Endothelial cell of umbilical vein (primary cell): Measurements from ENCODE around the gene MIER2. TPM values are rescaled to one million over a fixed set of nuclear protein-coding genes. Genes with fewer than 3 reads are reported as not detected.

Experiments
- BruUV-seq: library from RNA; stranded (reverse); fragments of 400-500 nt; replicated peaks from 2 replicates; lab custom pipeline; 2021; lab: Mats Ljungman, UMichigan
- CTCF ChIA-PET: fragments of 300-600, 350-600 bp; sonication (Branson Sonifier 250); formaldehyde crosslinking; loops from one replicate; lab custom pipeline; 2021; ENCODE audit warnings: antibody characterized with exemption, inconsistent platforms; lab: Charles Lee
- POLR2A ChIA-PET: fragments of 300-600, 350-600 bp; sonication (Branson Sonifier 250); formaldehyde crosslinking; loops from one replicate; lab custom pipeline; 2021; ENCODE audit warnings: antibody characterized with exemption, inconsistent platforms; lab: Charles Lee
- DNase-seq: peaks from one replicate; pipeline ENCODE4 v3.0.0-alpha.2; 2011; ENCODE audit warnings: low read depth, low spot score
- FAIRE-seq: peaks from 2 replicates; lab custom pipeline; 2011; peaks lifted over from hg19 to GRCh38; lab: Jason Lieb, UNC
- H2AFZ ChIP-seq: 2 replicates; pipeline ENCODE4 v1.6.0; 2012; ENCODE audit warnings: low read depth, low read length, control low read depth, inconsistent platforms
- H3K27ac ChIP-seq: 2 replicates; pipeline ENCODE4 v1.5.1; 2011; ENCODE audit warnings: low read depth, mild to moderate bottlenecking, control low read depth, low read length, moderate library complexity; ENCODE audit not compliant: insufficient read depth
- H3K27me3 ChIP-seq, 2 experiments: 2 replicates each; pipeline versions ENCODE4 v1.6.0 to v1.6.1; 2011; ENCODE audit warnings: low read length in 2 of 2, mixed read lengths in 1 of 2; ENCODE audit not compliant: control insufficient read depth in 2 of 2, insufficient read depth in 2 of 2
- H3K36me3 ChIP-seq, 2 experiments: 2 replicates in 1 of 2; 3 replicates in 1 of 2; pipeline ENCODE4 v1.5.1; 2011; ENCODE audit warnings: low read length in 2 of 2, mild to moderate bottlenecking in 1 of 2, moderate library complexity in 1 of 2; ENCODE audit not compliant: control insufficient read depth in 2 of 2, insufficient read depth in 2 of 2; ENCODE audit errors: extremely low read depth in 1 of 2
- H3K4me1 ChIP-seq: 3 replicates; pipeline ENCODE4 v1.5.1; 2011; ENCODE audit warnings: mild to moderate bottlenecking, low read length; ENCODE audit not compliant: control insufficient read depth, insufficient read depth; ENCODE audit errors: extremely low read depth
- H3K4me2 ChIP-seq: 2 replicates; pipeline ENCODE4 v1.6.1; 2011; ENCODE audit warnings: low read length, control low read depth, mixed read lengths; ENCODE audit not compliant: insufficient read depth
- H3K4me3 ChIP-seq, 3 experiments: fragments of 200-600 bp in 1 of 3; sonication (generic), shearing (Covaris generic) in 1 of 3; replicated peaks in 1 of 3; 2 replicates each; pipeline ENCODE4 v1.5.1; 2011 to 2016; ENCODE audit warnings: control low read depth in 3 of 3, low read length in 3 of 3, mild to moderate bottlenecking in 2 of 3, inconsistent platforms in 1 of 3, low read depth in 1 of 3, moderate library complexity in 1 of 3; ENCODE audit not compliant: insufficient read depth in 1 of 3
- H3K79me2 ChIP-seq: 2 replicates; pipeline ENCODE4 v1.6.0; 2012; ENCODE audit warnings: low read length, inconsistent platforms; ENCODE audit not compliant: control insufficient read depth, insufficient read depth
- H3K9ac ChIP-seq: replicated peaks from 2 replicates; pipeline ENCODE3; 2011; ENCODE audit warnings: low read length, control low read depth; ENCODE audit not compliant: insufficient read depth; ENCODE audit errors: extremely low read depth
- H3K9me1 ChIP-seq: replicated peaks from 3 replicates; pipeline ENCODE4 v1.6.0; 2011; ENCODE audit warnings: mild to moderate bottlenecking, low read length; ENCODE audit not compliant: control insufficient read depth, insufficient read depth; ENCODE audit errors: extremely low read depth
- H3K9me3 ChIP-seq: replicated peaks from 2 replicates; pipeline ENCODE4 v1.5.1; 2012; ENCODE audit warnings: low read length, inconsistent platforms; ENCODE audit not compliant: control insufficient read depth, insufficient read depth
- H4K20me1 ChIP-seq: replicated peaks from 2 replicates; pipeline ENCODE3; 2011; ENCODE audit warnings: mild to moderate bottlenecking, low read length; ENCODE audit not compliant: control insufficient read depth, insufficient read depth; ENCODE audit errors: extremely low read depth
- CTCF ChIP-seq, 2 donors: IDR thresholded peaks; 1 replicate in 1 of 2; 2 replicates in 1 of 2; pipeline ENCODE4 v1.5.1; 2011; ENCODE audit warnings: low read length in 2 of 2, mild to moderate bottlenecking in 2 of 2, moderate library complexity in 2 of 2, control low read depth in 1 of 2, inconsistent platforms in 1 of 2, low read depth in 1 of 2; ENCODE audit not compliant: insufficient read depth in 1 of 2; ENCODE audit errors: extremely low read depth in 1 of 2
- EZH2 ChIP-seq: IDR thresholded peaks from 2 replicates; pipeline ENCODE4 v1.6.1; 2012; ENCODE audit warnings: borderline replicate concordance, low read depth, mild to moderate bottlenecking, moderate library complexity, low read length, inconsistent platforms; ENCODE audit not compliant: severe bottlenecking
- FOS ChIP-seq: IDR thresholded peaks from 2 replicates; pipeline ENCODE4 v1.6.1; 2011; ENCODE audit warnings: mild to moderate bottlenecking, low read length, moderate library complexity, borderline replicate concordance; ENCODE audit not compliant: insufficient read depth
- GATA2 ChIP-seq: IDR thresholded peaks from 2 replicates; pipeline ENCODE4 v1.7.0; 2011; ENCODE audit warnings: low read depth, mild to moderate bottlenecking, moderate library complexity, mixed read lengths, low read length; ENCODE audit not compliant: insufficient read length, insufficient read depth
- JUN ChIP-seq: IDR thresholded peaks from 2 replicates; pipeline ENCODE4 v1.6.1; 2011; ENCODE audit warnings: borderline replicate concordance, low read depth; ENCODE audit not compliant: insufficient read length, insufficient read depth
- MYC ChIP-seq: IDR thresholded peaks from one replicate; pipeline ENCODE4 v1.6.1; 2011; ENCODE audit warnings: mild to moderate bottlenecking, low read depth, low read length
- POLR2A ChIP-seq: IDR thresholded peaks from 2 replicates; pipeline ENCODE4 v1.6.1; 2012; ENCODE audit warnings: low read depth, mild to moderate bottlenecking, control low read depth, low read length
- POLR2AphosphoS5 ChIP-seq: IDR thresholded peaks from 2 replicates; pipeline ENCODE4 v1.6.1; 2012; ENCODE audit warnings: low read depth, mild to moderate bottlenecking, control low read depth, low read length, moderate library complexity; ENCODE audit not compliant: insufficient read depth
- dilution Hi-C: fragments of 300-500 bp; cut with MboI; formaldehyde crosslinking; loops from one replicate; pipeline ENCODE4 v1.15.0; 2019; ENCODE audit warnings: low sequenced_read_pairs; ENCODE audit not compliant: extremely low pct_ligation_motif_present
- intact Hi-C: fragments of 100-400 bp; cut with micrococcal nuclease; formaldehyde crosslinking; loops from one replicate; pipeline ENCODE4 v1.10.0; 2022
- polyA plus RNA-seq, 4 experiments: library from polyadenylated mRNA; depleted of rRNA in 3 of 4; stranded (reverse) in 3 of 4; unstranded in 1 of 4; fragments of >200 nt; gene quantifications; 2 replicates each; pipeline versions ENCODE4 v1.2.1 to v1.2.3, GENCODE V29; 2011 to 2012; ENCODE audit warnings: missing spikeins in 1 of 4
- total RNA-seq: library from RNA; stranded (reverse); gene quantifications from 2 replicates; pipeline ENCODE4 v1.2.3, GENCODE V29; 2021
- TF ChIP-seq, protein P1 (sequence below): IDR thresholded peaks from 2 replicates; pipeline ENCODE4 v1.6.1; 2011; ENCODE audit not compliant: insufficient read depth, insufficient read length

The MIER2 gene
- total and polyA plus RNA-seq, 2 donors (not counting 3 experiments of a cell fraction or from before 2014, with no cell fraction given): 20.3 to 44.9 TPM

GRCh38 chr19:305240-306150 is 39.1 kb downstream of the MIER2 start:
- TF ChIP-seq FOS: no peak
- TF ChIP-seq, protein P1, sequence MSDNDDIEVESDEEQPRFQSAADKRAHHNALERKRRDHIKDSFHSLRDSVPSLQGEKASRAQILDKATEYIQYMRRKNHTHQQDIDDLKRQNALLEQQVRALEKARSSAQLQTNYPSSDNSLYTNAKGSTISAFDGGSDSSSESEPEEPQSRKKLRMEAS: no peak
- no peak for TF ChIP-seq EZH2
- no peak for TF ChIP-seq GATA2
- no peak for TF ChIP-seq MYC
- TF ChIP-seq POLR2AphosphoS5: no peak
- TF ChIP-seq JUN: no peak
- no peak for TF ChIP-seq POLR2A
- no peak for TF ChIP-seq CTCF (IDR thresholded peaks at IDR 0.05; ENCODE audit: extremely low read depth in 1 of 2, insufficient read depth in 1 of 2, low read depth in 1 of 2, low read length in 2 of 2)

More at GRCh38 chr19:305240-306150, 39.1 kb downstream of the MIER2 start:
- H3K9ac ChIP-seq: no peak overlapping the region
- no peaks in the 10 kb centered on the region for H4K20me1 ChIP-seq
- FAIRE-seq: no peak
- dilution Hi-C loops: no loop called here
- no peak for DNase-seq
- BruUV-seq: TSS peak; percentile 60
- intact Hi-C loops: no loop called here
- no peak overlapping the region for H3K27ac ChIP-seq
- H2AFZ ChIP-seq: no peak overlapping the region
- H3K36me3 ChIP-seq: peaks cover 12 to 26% of the 10 kb centered on the region in 2 experiments
- no peaks in the 10 kb centered on the region for H3K27me3 ChIP-seq
- CTCF ChIA-PET: interaction anchor here (0.8 kb wide), 1 partner anchor 12 kb away, joined by 3 read pairs; no protein-coding TSS in a partner anchor
- no peaks in the 10 kb centered on the region for H3K9me3 ChIP-seq
- no peak overlapping the region for H3K4me3 ChIP-seq
- no peak overlapping the region for H3K4me2 ChIP-seq
- POLR2A ChIA-PET: no interaction called here
- peaks cover 5% of the 10 kb centered on the region for H3K4me1 ChIP-seq
- no peaks in the 10 kb centered on the region for H3K9me1 ChIP-seq
- H3K79me2 ChIP-seq: peaks cover 48% of the 10 kb centered on the region
